Esophagus mucosa (tissue), 1 donor: Measurements from ENCODE around the gene ENAH. TPM values are rescaled to one million over a fixed set of nuclear protein-coding genes. Genes with fewer than 3 reads are reported as not detected.
"Not testable (repeated sequence)": the region's sequence is repeated elsewhere in the genome, so short reads cannot be mapped to it uniquely, and the experiment has no call there.

Source experiments
- ATAC-seq: fragments of 200-7000 bp; cut with Tn5 transposase; one replicate; pipeline ENCODE4 v1.9.1; 2020
- total RNA-seq: library from RNA; stranded (reverse); gene quantifications from one replicate; pipeline ENCODE4 v1.2.4, GENCODE V29; 2023
- donor health status: DM: yes; HTN: yes; CAD: no.

The ENAH gene
- total RNA-seq, 1 donor from 2014 or later: 41.0 TPM

DNA sequence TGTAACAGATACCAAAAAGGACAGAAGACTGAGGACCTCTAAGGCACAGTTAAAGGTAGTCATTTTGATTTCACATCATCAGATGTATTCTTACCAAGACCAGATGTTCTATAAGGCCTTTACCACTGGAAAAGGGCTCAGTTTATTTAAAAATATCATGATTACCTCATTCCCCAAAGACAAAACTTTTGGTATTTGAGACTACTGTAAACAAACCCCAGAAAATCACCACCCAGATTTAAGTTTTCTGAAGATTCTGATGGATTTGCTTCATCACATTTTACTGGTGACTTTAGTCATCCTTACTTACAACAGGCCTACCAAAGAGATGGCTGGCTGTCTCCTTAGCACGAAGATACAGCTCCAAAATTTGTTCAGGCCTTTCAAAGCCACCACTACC lies 8.3 kb downstream of the ENAH start:
- no peak for ATAC-seq

DNA sequence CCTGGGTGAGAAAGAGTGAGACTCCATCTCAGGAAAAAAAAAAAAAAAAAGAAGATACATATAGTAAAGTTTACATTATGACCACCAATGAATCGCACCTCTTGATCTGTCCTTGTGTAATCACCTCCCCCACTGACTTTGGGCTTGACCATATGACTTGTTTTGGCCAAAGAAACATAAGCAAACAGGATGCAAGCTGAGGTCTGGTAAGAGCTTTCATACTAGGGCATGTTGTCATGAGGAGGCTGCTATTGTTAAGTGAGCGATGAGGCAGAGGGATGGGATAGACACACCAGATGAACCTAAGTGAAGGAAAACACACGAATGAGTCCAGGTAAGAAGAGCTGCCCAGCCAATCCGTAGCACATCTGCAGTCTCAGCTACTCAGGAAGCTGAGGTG lies 10.7 kb downstream of the ENAH start:
- no peak for ATAC-seq

DNA sequence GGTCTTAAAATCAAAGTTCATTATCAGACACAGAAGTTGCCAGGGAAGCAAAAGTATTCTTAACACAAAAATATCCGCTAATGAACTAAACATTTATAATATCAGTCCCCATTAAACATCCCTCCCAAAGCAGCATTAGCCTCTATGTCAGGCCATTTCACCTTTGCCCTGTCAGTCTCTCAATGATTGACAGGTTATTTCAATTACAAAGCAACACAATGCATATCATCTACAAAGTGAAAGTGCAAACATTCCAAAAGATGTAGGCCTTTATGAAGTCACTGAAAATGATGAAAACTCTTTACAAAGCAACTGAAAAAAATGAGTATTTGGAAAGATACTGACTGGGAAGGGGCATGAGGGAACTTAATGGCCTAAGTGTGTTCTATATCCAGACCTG lies 14.1 kb downstream of the ENAH start:
- ATAC-seq: no peak

DNA sequence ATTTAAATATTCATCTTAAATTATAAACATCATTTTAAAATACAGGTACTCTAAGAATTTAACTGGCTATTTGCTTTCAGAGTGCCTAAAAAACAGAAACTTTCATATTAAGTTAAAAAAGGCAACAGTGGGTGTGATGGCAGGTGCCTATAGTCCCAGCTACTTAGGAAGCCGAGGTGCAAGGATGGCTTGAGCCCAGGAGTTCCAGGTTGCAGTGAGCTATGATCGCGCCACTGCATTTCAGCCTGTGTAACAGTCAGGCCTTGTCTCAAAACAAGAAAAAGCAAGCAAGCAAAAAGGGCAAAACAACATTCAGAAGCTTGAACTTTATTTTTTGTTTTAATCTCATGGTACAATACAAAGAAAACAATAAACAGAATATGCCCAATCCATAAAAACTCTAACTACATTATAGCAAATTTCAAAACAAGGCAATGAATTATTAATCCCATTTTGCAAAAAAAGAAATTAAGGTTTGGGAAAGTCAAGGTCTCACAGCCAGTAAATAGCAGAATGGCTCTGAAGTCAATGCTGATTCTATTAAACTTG lies 15.2 kb downstream of the ENAH start:
- ATAC-seq: no peak

DNA sequence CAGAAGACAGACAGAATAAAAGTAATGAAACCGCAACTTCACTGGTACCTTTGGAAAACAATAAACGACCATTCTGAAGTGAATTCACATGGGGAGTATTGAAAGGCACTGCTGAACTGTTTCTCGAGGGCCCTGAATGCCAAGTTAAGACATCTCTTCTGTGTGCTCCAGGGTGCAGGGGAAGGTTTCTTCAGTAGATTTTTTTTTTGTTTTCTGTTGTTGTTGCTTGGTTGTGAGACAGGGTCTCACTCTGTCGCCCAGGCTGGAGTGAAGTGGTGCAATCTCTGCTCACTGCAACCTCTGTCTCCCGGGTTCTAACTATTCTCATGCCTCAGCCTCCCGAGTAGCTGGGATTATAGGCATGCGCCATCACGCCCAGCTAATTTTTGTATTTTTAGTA lies 15.9 kb downstream of the ENAH start:
- ATAC-seq: not testable (repeated sequence)

DNA sequence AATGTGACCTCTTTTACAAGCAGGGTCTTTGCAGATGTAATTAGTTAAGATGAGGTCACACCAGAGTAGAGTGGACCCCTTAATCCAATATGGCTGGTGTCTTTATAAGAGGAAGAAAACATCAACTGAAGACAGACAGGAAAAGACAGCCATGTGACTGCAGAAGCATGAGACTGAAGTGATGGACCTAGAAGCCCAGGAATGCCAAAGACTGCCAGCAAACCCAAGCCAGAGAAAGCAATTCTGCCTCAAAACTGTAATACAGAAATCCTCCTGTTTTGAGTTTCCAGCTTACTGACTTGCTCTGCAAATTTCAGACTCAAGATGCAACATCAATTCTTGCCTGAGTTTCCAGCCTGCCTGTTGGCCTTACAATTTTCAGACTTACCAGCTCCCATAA lies 17.3 kb downstream of the ENAH start:
- ATAC-seq: no peak

DNA sequence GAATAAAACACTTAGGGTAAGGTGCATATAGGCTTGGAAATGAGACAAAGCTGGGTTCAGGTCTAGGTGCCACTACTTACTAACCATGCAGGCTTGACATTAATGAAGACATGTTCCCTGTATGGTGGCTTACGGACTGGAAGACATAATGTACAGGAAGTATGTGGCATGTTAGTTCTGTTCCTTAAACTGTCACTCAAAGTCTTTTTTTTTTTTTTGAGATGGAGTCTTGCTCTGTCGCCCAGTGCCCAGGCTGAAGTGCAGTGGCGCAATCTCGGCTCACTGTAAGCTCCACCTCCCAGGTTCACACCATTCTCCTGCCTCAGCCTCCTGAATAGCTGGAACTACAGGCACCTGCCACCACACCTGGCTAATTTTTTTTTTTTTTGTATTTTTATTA lies 20.1 kb downstream of the ENAH start:
- not testable (repeated sequence) for ATAC-seq

DNA sequence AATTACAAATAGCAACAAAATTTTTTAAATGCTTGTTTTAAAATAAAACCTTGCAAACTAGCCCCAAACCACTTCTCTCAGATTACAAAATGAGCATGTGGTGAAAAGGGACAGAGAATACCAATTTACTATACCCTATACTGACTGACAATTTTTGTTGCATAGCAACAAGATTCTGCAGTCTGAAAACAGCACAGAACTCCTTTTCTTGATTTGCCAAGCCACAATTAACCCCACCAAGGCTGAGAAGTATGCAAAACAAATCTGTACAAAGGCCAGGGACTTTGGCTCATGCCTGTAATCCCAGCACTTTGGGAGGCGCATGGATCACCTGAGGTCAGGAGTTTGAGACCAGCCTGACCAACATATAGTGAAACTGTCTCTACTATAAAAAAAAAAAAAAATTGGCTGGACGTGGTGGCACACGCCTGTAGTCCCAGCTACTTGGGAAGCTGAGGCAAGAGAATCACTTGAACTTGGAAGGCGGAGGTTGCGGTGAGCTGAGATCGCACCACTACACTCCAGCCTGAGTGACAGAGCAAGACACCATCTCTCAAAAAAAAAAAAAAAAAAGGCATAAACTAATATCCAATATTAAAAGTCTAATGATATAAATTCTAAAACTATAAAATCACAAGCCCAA lies 21.8 kb downstream of the ENAH start:
- no peak for ATAC-seq

DNA sequence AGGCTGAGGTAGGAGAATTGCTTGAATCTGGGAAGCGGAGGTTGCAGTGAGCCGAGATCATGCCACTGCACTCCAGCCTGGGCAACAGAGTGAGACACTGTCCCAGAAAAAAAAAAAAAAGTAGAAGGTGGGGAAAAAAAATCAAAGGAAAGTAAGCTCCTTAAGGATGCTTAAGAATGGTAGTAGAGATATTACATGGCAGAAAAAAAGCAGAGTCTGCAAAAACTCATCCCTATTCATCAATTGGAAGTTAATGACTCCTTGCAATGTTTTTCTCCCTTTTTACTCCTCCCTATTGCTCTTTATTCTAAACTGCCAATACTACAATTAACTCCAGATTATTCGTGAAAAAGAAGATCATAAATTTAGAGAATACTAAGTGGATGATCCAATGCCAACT lies 23.4 kb downstream of the ENAH start:
- ATAC-seq: no peak

DNA sequence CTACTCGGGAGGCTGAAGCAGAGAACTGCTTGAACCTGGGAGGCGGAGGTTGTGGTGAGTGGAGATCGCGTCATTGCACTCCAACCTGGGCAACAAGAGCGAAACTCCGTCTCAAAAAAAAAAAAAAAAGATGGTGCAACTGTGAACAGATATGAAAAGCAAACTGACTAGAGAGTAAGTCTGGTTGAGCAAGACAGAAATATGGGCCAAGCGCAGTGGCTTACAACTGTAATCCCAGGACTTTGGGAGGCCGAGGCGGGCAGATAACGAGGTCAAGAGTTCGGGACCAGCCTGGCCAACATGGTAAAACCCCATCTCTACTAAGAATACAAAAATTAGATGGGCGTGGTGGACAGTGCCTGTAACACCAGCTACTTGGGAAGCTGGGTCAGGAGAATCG lies 24.1 kb downstream of the ENAH start:
- ATAC-seq: not testable (repeated sequence)

DNA sequence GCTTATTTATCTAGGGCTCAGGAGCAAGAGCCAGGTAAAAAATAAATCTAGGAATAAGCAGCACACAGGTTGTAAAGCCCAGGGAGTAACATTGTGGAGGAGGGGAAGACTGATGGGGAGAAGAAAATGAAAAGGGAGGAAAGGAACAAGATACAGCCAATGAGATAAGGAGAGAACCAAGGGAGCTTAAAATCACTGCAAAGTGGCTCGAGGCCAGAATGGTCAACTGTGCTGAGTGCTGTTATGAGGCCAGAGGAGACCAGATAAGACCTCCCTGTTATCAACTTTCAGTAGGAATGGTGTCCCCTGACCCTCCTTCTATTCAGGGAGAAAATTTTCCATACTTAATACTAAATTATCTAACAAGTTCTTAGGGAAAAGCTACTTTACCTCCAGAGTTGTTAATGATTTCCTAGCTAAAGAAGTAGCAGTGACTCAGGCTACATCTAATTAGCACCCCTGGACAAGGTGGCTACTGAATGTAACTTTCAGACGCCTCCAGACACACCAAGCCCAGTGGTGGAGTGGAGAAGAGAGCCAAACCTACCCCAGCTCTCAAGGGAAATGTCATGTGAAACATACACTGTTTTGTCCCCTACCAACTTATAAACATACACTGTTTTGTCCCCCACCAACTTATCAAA lies 25.5 kb downstream of the ENAH start:
- no peak for ATAC-seq

DNA sequence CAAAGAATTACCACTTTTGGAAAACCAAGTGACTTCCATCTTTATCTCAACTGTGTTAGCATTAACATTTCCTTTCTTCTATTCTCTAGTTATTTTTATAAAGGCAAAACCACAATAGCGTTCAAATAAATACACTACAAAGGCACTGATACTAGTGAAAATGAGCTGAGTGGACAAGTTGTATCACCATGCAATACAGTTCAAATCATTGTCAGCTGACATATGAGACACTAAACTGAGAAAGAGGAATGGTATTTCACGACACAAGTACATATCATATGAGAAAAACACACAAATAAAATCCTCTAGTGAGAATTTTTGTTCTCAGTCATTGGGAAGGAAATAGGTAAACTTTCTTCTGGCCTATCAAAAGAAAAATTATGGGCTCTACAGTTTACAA lies 26.2 kb downstream of the ENAH start:
- no peak for ATAC-seq

DNA sequence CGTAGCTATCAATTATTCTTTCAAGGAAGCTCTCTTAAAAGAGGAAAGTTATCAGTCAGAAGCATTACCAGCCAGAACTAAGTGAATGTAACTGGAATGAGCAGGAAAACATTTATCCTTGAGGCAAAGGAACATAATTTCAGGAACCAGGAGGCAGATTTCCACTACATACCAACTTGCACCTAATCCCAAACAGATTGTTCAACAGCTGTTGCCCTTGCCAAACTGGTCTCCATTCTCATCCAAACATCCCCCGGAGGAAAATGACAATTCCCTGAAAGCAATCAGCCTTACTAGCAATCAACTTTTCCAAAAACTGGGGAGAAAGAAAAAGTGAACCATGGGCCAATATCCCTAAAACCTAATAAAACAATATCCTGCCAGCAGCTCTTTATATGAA lies 35.0 kb downstream of the ENAH start:
- no peak for ATAC-seq

DNA sequence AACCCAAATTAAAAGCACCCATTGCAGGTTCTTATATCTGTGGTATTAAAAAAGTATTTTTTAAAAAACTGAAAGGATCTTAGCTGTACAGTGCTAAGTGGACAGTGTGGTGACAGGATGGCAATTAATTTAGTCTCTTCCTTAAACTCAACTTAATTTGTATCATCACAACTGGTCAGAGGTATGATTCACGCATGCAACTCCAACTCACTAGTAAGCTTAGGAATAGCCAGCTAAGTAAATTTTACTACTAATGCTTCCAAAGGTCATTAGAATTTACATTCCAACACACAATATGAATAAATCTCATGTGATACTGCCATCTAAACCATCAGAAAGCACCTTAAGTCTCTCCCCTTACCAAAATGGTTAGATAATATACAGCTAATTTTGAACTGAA lies 35.4 kb downstream of the ENAH start:
- peak; percentile 64 for ATAC-seq

DNA sequence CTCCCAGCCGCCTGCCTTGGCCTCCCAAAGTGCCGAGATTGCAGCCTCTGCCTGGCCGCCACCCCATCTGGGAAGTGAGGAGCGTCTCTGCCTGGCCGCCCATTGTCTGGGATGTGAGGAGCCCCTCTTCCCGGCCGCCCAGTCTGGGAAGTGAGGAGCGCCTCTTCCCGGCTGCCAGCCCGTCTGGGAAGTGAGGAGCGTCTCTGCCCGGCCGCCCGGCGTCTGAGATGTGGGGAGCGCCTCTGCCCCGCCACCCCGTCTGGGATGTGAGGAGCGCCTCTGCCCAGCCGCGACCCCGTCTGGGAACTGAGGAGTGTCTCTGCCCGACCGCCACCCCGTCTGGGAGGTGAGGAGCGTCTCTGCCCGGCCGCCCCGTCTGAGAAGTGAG lies 37.5 kb downstream of the ENAH start:
- ATAC-seq: not testable (repeated sequence)

DNA sequence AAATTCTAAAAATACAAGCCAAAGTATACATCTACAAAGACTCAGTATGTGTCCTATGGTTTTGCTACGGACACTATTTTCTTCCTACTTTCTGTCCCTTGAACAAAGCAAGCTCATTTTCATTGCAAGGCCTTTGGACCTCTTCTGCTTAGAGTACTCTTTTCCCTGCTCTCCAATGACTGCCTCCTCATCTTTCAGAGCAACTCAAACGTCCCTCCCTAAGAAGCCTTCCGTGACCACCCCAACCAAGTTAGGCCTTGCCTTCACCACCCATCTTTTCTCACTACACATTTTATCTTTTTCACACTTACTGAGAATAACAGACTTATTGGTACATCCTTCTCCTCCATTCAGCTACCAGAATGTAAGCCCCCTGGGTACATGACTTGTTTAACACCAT lies 39.9 kb downstream of the ENAH start:
- ATAC-seq: no peak

DNA sequence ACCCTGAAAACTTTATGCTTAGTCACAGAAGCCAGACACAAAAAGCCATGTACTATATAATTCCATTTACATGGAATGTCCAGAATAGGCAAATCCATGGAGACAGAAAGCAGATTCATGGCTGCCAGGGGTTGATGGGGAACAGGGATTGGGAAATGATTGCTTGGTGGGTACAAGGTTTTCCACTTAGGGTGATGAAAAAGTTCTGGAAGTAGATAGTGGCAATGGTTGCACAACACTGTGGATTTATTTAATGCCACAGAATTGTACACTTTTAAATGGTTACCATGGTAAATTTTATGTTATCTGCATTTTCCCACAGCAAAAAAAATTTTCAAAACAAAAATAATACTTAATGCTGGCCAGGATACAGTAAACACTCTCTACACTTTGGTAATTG lies 40.6 kb downstream of the ENAH start:
- ATAC-seq: peak; percentile 35

DNA sequence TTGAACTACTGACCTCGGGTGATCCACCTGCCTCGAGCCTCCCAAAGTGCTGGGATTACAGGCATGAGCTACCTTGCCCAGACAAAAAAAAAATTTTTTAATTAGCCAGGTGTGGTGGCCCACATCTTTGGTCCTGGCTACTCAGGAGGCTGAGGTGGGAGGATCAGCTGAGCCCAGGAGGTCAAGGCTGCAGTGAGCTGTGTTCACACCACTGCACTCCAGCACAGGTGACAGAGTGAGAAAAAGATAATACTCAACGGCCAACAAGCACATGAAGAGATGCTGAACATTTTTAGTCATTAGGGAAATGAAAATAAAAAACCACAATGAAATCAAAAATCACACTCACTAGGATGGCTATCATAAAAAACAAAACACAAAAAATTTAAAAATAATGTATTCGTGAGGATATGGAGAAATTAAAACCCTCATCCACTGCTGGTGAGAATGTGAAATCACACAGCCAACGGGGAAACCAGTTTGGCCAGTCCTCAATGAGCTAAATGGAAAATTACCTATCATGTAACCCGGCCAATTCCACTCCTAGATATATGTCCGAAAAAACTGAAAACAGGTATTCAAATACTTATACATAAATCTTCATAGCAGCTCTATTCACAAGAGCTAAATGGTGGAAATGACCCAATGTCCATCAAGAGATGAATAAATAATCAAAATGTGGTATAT lies 41.2 kb downstream of the ENAH start:
- ATAC-seq: peak; percentile 59

DNA sequence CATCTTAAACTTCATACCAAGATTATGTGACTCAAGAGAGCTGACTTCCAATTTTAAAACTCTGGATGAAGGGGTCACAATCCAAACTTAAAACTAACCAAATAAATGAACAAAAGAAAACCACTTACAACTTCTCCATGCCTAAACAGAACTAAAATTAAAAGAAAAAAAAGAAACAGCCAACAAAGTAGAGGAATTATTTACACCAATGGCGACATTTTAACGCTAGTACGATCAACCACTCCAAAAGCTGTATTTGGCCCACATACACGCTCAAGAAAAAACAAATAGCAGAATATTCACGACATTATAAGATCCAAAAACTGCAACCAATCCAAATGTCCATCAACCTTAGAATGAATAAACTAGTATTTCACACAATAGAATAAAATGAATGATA lies 42.4 kb downstream of the ENAH start:
- ATAC-seq: no peak

DNA sequence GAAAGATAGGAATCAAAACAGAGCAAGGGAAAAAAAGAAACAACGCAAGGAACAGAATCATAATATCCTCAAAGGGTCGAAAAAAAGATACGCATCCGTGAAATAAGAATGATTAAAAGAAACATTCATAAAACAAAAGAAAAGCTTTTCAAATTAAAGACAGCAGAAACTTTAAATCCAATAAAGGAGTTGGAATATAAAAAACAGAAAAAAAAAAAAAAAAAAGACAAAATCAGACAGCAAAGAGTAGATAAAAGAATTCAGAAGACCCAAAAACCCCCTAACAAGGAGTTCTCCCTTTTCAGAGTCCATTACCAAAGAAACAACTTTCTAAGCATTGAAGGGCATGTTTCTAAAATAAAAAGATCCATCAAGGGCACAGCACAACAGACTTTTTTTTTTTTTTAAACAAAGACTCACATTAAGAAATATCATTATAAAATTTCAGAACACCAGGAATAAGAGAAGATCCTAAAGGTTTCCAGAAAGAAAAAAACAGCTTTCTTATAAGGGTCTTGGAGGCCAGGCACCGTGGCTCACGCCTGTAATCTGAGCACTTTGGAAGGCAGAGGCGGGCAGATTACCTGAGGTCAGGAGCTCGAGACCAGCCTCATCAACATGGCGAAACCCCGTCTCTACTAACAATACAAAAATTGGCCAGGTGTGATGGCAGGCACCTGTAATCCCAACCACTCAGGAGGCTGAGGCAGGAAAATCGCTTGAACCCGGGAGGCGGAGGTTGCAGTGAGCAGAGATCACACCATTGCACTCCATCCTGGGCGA lies 44.7 kb downstream of the ENAH start:
- no peak for ATAC-seq

DNA sequence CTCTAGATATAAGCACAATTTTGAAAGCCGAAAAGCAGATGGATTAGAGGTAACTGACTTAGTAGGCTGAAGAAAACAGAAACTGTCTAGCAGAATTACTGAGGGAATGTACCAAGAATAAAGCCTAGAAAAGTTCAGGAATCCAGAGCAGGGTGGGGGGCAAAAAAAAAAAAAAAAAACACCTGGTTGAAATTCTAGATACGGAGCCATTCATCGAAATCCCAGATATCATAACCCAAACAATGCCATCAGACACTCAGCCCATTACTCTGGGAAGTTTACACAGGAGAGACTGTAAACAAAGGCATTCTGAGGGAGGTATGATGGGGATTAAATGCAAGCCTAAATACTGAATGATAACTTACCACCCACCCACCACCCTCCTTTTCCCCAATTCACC lies 45.6 kb downstream of the ENAH start:
- no peak for ATAC-seq

DNA sequence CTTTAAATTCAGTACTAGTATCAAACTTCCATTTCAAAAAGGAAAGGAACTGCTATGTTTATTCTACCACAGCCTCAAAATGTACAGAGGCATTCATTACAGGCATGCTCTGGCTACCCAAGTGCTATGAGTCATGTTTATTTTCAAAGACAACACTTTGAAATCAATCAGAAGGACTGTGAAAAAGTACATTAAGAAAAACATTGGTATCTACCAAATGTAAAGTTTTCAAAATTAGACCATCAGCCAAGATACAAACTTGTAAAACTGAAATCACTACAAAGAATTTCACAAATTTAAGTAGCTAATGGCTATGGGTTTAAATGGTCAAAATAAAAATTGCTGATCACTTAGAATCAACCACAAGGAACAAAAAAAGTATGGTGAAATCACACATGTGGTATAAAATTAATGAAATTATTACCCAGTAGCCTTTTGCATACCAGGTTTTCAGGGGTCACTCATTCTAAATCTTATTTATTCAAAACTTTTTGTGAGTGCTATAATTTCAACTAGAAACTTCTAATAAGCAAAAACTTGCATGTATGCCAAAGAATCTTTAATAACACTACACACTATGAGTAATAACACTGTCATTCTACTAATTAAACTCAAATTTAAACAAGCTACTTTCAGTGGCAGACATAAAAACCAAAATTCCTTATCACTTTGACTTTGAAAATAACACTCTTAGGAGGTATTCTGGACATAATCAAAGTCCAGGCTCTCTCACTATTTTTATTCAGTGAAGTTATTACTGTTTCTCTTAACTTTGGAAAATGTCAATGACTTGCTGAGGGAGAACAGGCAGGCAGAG lies 49.2 kb downstream of the ENAH start:
- peak; percentile 63 for ATAC-seq
